PC-9 (cell line): ENCODE data around the gene CCBE1.

Experiments used
- EZH2 ChIP-seq: fragments of 200-600 bp; sonication (generic); IDR thresholded peaks from 2 replicates; pipeline ENCODE4 v1.8.0; 2017; ENCODE audit warnings: antibody characterized with exemption, low read depth
- TF ChIP-seq, protein P1 (sequence below): fragments of 200-600 bp; sonication (generic); conservative IDR thresholded peaks from 2 replicates; pipeline ENCODE4 v1.6.1; 2017; ENCODE audit warnings: mixed run types, antibody characterized with exemption, mild to moderate bottlenecking, moderate library complexity

DNA sequence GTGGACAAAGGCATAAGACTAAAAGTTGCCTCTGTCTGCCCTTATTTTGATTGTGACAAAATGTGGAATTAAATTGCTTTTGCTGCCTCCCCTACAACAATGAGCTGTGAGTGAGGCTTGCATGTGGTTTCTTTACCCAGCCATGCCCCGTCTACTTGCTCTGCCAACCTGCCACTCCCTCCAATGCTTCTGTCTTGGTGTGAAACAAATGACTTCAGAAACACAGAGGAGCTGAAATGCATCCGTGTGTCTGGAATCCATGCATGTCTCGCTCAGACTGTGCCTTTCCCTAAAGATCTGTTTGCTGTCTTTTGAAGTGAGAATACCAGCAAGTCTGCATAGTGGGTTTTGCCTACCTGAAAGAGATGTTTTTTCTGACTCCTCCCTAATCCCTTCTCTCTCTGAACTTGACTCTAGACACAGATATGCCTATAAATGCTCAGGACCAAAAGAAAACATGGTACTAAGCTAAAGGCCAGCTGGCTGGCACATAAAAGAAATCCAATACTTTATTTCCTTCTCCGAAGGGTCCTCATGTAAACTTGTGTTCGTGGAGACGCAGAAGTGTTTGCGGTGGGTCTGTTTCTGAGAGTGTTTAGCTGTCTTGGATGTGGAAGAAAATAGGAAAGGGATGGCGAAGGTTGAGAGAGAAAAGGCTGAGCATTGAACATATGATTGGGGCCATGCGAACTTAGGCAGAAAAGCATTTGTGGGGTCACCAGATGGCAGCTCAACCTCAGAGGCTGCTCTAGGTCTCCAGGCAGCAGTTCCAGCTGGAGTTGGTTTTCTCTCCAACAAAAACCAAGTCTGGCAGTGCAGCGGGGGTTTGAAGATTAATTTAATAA, 120.5 kb downstream of the CCBE1 start:
- TF ChIP-seq, protein P1, sequence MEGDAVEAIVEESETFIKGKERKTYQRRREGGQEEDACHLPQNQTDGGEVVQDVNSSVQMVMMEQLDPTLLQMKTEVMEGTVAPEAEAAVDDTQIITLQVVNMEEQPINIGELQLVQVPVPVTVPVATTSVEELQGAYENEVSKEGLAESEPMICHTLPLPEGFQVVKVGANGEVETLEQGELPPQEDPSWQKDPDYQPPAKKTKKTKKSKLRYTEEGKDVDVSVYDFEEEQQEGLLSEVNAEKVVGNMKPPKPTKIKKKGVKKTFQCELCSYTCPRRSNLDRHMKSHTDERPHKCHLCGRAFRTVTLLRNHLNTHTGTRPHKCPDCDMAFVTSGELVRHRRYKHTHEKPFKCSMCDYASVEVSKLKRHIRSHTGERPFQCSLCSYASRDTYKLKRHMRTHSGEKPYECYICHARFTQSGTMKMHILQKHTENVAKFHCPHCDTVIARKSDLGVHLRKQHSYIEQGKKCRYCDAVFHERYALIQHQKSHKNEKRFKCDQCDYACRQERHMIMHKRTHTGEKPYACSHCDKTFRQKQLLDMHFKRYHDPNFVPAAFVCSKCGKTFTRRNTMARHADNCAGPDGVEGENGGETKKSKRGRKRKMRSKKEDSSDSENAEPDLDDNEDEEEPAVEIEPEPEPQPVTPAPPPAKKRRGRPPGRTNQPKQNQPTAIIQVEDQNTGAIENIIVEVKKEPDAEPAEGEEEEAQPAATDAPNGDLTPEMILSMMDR, result no peak
- no peak for TF ChIP-seq EZH2
